ENCODE results near the gene VAT1L.
"Not testable (repeated sequence)": the region's sequence is repeated elsewhere in the genome, so short reads cannot be mapped to it uniquely, and the experiment has no call there.

The VAT1L gene

GRCh38 chr16:77956231-77956630, 167.9 kb downstream of the VAT1L start:
- no peak for DNase-seq

GRCh38 chr16:77960766-77961165, 172.4 kb downstream of the VAT1L start:
- no peak for DNase-seq

GRCh38 chr16:77961814-77962213, 173.4 kb downstream of the VAT1L start:
- no peak for DNase-seq

- DNase-seq = no peak
These were observed 174.3 kb downstream of the VAT1L start for GRCh38 chr16:77962689-77963088.

GRCh38 chr16:77963185-77964044, 175.1 kb downstream of the VAT1L start:
- no peak for DNase-seq

GRCh38 chr16:77965346-77965745, 177.0 kb downstream of the VAT1L start:
- DNase-seq = no peak

- no peak for DNase-seq
These were observed 178.9 kb downstream of the VAT1L start for GRCh38 chr16:77967054-77967904.

GRCh38 chr16:77969861-77970260, 181.5 kb downstream of the VAT1L start:
- DNase-seq = no peak

GRCh38 chr16:77970371-77970770, 182.0 kb downstream of the VAT1L start:
- DNase-seq = no peak

GRCh38 chr16:77971306-77972061, 183.1 kb downstream of the VAT1L start:
- peak in 13 of 14 donors; percentile 3 to 75 (median 51) for DNase-seq

- no peak for DNase-seq
These were observed 183.7 kb downstream of the VAT1L start for GRCh38 chr16:77972062-77972392.

- no peak for DNase-seq
These were observed 186.5 kb downstream of the VAT1L start for GRCh38 chr16:77974883-77975282.

GRCh38 chr16:77975942-77976341, 187.6 kb downstream of the VAT1L start:
- no peak for DNase-seq

GRCh38 chr16:77977339-77977738, 189.0 kb downstream of the VAT1L start:
- no peak for DNase-seq

GRCh38 chr16:77985111-77985510, 196.7 kb downstream of the VAT1L start:
- DNase-seq = no peak

- DNase-seq = peak in 1 of 14 donors; percentile 47
These were observed 197.8 kb downstream of the VAT1L start for GRCh38 chr16:77986011-77986740.

- DNase-seq = no peak
These were observed 199.4 kb downstream of the VAT1L start for GRCh38 chr16:77987810-77988209.

GRCh38 chr16:77989846-77990245, 201.5 kb downstream of the VAT1L start:
- DNase-seq = no peak

GRCh38 chr16:77991701-77992100, 203.3 kb downstream of the VAT1L start:
- DNase-seq = no peak

- not testable (repeated sequence) for DNase-seq
These were observed 204.0 kb downstream of the VAT1L start for GRCh38 chr16:77992381-77992780.

GRCh38 chr16:77993111-77993985, 205.0 kb downstream of the VAT1L start:
- no peak for DNase-seq
